ENCODE data around the gene TBX2. TPM values are rescaled to one million over a fixed set of nuclear protein-coding genes. Genes with fewer than 3 reads are reported as not detected.

TBX2 gene
- total and polyA plus RNA-seq, 2 of the 13 experiments (the other 11 are each of a cell fraction or from before 2014, with no cell fraction given): 2.8 to 15.3 TPM

DNA sequence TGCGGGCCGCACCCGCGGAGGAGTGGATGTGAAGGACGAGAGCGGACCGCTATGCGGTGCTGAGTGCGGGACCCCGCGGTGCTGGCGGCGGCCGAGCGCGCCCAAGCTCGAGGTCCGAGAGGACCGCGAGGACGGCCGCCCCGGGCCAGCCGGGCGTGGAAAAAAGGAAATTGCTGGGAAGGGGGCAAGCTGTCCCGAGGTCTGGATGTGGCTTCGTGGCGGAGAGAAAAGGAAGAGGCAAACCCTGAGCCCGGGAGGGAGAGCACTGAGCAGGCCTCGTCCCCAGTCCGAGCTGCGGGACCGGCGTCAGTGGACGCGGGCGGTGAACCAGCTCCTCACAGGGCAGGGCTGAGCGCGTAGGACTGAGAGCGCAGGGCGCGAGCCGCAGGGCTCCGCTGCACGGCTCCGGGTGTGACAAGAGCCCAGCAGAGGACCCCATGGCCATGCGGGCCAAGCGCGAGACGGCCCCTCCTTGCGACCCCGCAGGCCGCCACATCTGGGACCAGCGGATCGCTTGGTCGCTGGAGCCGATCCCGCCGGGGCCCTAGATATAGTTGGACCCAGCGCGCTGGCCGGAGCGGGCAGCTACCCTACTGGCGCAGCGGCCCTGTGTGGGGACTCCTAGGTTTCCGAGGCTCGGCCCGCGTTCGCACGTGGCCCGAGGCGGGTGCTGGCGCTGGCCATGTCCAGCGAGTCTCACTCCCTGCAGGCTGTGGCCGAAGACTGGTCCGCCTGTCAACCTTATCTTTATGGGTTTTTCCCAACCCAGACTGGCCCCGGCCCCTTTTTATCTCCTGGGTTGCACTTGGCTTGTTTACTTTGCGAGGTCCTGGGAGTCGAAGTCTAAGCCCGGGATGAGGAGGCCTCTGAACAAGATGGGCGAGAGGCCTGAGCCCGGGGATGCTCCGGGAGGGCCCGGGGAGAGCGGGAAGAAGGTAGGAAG lies 55.0 kb downstream of the TBX2 start (continued):
- TF ChIP-seq SCMH1 (CRISPR knock-in tag; IDR thresholded peaks at IDR 0.05; ENCODE audit: borderline replicate concordance) (no peak), ZNF558 (CRISPR knock-in tag; IDR thresholded peaks at IDR 0.05; ENCODE audit: borderline replicate concordance) (no peak), ZSCAN9 (CRISPR knock-in tag; IDR thresholded peaks at IDR 0.05; ENCODE audit: borderline replicate concordance) (peak; percentile 71; the same call in 1 of the 2 replicates), FOXP1 (IDR thresholded peaks at IDR 0.05) (no peak), FOXP1 (CRISPR knock-in tag; IDR thresholded peaks at IDR 0.05) (peak; percentile 68; the same call in 1 of the 2 replicates), JDP2 (CRISPR knock-in tag; IDR thresholded peaks at IDR 0.05; ENCODE audit: borderline replicate concordance) (no peak), KAT2B (IDR thresholded peaks at IDR 0.05; ENCODE audit: borderline replicate concordance, low read depth, low read length) (no peak), ZNF556 (CRISPR knock-in tag; IDR thresholded peaks at IDR 0.05; ENCODE audit: borderline replicate concordance) (peak; percentile 94), ZNF839 (CRISPR knock-in tag; IDR thresholded peaks at IDR 0.05; ENCODE audit: borderline replicate concordance) (no peak), NCOA1 (CRISPR knock-in tag; IDR thresholded peaks at IDR 0.05) (no peak), GFI1 (CRISPR knock-in tag; IDR thresholded peaks at IDR 0.05; ENCODE audit: borderline replicate concordance) (peak; percentile 66; the same call in 1 of the 2 replicates), CEBPB (IDR thresholded peaks at IDR 0.05; ENCODE audit: borderline replicate concordance, low read depth, low read length) (no peak), SUZ12 (IDR thresholded peaks at IDR 0.05; ENCODE audit: low read depth, low read length) (no peak)
- TF ChIP-seq, protein P1, sequence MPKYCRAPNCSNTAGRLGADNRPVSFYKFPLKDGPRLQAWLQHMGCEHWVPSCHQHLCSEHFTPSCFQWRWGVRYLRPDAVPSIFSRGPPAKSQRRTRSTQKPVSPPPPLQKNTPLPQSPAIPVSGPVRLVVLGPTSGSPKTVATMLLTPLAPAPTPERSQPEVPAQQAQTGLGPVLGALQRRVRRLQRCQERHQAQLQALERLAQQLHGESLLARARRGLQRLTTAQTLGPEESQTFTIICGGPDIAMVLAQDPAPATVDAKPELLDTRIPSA (CRISPR knock-in tag; IDR thresholded peaks at IDR 0.05; ENCODE audit: borderline replicate concordance): no peak
- TF ChIP-seq, protein P2, sequence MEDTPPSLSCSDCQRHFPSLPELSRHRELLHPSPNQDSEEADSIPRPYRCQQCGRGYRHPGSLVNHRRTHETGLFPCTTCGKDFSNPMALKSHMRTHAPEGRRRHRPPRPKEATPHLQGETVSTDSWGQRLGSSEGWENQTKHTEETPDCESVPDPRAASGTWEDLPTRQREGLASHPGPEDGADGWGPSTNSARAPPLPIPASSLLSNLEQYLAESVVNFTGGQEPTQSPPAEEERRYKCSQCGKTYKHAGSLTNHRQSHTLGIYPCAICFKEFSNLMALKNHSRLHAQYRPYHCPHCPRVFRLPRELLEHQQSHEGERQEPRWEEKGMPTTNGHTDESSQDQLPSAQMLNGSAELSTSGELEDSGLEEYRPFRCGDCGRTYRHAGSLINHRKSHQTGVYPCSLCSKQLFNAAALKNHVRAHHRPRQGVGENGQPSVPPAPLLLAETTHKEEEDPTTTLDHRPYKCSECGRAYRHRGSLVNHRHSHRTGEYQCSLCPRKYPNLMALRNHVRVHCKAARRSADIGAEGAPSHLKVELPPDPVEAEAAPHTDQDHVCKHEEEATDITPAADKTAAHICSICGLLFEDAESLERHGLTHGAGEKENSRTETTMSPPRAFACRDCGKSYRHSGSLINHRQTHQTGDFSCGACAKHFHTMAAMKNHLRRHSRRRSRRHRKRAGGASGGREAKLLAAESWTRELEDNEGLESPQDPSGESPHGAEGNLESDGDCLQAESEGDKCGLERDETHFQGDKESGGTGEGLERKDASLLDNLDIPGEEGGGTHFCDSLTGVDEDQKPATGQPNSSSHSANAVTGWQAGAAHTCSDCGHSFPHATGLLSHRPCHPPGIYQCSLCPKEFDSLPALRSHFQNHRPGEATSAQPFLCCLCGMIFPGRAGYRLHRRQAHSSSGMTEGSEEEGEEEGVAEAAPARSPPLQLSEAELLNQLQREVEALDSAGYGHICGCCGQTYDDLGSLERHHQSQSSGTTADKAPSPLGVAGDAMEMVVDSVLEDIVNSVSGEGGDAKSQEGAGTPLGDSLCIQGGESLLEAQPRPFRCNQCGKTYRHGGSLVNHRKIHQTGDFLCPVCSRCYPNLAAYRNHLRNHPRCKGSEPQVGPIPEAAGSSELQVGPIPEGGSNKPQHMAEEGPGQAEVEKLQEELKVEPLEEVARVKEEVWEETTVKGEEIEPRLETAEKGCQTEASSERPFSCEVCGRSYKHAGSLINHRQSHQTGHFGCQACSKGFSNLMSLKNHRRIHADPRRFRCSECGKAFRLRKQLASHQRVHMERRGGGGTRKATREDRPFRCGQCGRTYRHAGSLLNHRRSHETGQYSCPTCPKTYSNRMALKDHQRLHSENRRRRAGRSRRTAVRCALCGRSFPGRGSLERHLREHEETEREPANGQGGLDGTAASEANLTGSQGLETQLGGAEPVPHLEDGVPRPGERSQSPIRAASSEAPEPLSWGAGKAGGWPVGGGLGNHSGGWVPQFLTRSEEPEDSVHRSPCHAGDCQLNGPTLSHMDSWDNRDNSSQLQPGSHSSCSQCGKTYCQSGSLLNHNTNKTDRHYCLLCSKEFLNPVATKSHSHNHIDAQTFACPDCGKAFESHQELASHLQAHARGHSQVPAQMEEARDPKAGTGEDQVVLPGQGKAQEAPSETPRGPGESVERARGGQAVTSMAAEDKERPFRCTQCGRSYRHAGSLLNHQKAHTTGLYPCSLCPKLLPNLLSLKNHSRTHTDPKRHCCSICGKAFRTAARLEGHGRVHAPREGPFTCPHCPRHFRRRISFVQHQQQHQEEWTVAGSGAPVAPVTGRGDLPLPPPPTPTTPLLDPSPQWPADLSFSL (CRISPR knock-in tag; IDR thresholded peaks at IDR 0.05): no peak
- TF ChIP-seq, protein P3, sequence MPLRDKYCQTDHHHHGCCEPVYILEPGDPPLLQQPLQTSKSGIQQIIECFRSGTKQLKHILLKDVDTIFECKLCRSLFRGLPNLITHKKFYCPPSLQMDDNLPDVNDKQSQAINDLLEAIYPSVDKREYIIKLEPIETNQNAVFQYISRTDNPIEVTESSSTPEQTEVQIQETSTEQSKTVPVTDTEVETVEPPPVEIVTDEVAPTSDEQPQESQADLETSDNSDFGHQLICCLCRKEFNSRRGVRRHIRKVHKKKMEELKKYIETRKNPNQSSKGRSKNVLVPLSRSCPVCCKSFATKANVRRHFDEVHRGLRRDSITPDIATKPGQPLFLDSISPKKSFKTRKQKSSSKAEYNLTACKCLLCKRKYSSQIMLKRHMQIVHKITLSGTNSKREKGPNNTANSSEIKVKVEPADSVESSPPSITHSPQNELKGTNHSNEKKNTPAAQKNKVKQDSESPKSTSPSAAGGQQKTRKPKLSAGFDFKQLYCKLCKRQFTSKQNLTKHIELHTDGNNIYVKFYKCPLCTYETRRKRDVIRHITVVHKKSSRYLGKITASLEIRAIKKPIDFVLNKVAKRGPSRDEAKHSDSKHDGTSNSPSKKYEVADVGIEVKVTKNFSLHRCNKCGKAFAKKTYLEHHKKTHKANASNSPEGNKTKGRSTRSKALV (CRISPR knock-in tag; IDR thresholded peaks at IDR 0.05): peak; percentile 65; the same call in 1 of the 2 replicates
- TF ChIP-seq, protein P4, sequence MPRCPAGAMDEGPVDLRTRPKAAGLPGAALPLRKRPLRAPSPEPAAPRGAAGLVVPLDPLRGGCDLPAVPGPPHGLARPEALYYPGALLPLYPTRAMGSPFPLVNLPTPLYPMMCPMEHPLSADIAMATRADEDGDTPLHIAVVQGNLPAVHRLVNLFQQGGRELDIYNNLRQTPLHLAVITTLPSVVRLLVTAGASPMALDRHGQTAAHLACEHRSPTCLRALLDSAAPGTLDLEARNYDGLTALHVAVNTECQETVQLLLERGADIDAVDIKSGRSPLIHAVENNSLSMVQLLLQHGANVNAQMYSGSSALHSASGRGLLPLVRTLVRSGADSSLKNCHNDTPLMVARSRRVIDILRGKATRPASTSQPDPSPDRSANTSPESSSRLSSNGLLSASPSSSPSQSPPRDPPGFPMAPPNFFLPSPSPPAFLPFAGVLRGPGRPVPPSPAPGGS (CRISPR knock-in tag; IDR thresholded peaks at IDR 0.05): no peak
